ENCODE measurements around the gene DCST1. TPM values are rescaled to one million over a fixed set of nuclear protein-coding genes. Genes with fewer than 3 reads are reported as not detected.

DCST1 gene
- total RNA-seq, 1 experiment from 2014 or later, result 0.15 TPM

DNA sequence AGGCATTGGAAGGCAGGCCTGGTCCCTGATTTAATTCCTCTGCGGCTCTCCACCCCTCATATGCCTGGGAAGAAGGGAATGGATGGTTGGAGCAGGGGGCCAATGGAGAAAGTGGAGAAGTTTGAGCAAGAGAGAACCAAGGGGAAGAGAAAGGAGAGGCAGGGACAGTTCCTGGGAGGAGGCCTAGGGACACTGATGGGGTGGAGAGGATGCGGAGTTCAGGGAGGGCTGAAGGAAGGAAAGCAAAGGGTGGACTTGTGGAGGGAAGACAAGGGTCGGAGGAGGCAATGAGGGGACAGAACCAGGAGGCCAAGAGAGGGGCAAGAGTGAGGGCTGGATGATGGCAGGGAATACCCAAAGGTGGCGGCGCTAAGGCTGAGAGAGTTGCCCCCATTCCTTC is 23.9 kb upstream of the DCST1 start (continued):
- TF ChIP-seq ZNF121 (CRISPR knock-in tag; IDR thresholded peaks at IDR 0.05) (no peak), KAT7 (CRISPR knock-in tag; IDR thresholded peaks at IDR 0.05; ENCODE audit: borderline replicate concordance) (no peak), PRRX2 (CRISPR knock-in tag; IDR thresholded peaks at IDR 0.05) (no peak), JAZF1 (CRISPR knock-in tag; IDR thresholded peaks at IDR 0.05) (no peak), SOX15 (CRISPR knock-in tag; IDR thresholded peaks at IDR 0.05) (no peak)
- TF ChIP-seq, protein P1, sequence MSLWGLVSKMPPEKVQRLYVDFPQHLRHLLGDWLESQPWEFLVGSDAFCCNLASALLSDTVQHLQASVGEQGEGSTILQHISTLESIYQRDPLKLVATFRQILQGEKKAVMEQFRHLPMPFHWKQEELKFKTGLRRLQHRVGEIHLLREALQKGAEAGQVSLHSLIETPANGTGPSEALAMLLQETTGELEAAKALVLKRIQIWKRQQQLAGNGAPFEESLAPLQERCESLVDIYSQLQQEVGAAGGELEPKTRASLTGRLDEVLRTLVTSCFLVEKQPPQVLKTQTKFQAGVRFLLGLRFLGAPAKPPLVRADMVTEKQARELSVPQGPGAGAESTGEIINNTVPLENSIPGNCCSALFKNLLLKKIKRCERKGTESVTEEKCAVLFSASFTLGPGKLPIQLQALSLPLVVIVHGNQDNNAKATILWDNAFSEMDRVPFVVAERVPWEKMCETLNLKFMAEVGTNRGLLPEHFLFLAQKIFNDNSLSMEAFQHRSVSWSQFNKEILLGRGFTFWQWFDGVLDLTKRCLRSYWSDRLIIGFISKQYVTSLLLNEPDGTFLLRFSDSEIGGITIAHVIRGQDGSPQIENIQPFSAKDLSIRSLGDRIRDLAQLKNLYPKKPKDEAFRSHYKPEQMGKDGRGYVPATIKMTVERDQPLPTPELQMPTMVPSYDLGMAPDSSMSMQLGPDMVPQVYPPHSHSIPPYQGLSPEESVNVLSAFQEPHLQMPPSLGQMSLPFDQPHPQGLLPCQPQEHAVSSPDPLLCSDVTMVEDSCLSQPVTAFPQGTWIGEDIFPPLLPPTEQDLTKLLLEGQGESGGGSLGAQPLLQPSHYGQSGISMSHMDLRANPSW (CRISPR knock-in tag; conservative IDR thresholded peaks at IDR 0.05; ENCODE audit: low read depth), result no peak
- TF ChIP-seq, protein P2, sequence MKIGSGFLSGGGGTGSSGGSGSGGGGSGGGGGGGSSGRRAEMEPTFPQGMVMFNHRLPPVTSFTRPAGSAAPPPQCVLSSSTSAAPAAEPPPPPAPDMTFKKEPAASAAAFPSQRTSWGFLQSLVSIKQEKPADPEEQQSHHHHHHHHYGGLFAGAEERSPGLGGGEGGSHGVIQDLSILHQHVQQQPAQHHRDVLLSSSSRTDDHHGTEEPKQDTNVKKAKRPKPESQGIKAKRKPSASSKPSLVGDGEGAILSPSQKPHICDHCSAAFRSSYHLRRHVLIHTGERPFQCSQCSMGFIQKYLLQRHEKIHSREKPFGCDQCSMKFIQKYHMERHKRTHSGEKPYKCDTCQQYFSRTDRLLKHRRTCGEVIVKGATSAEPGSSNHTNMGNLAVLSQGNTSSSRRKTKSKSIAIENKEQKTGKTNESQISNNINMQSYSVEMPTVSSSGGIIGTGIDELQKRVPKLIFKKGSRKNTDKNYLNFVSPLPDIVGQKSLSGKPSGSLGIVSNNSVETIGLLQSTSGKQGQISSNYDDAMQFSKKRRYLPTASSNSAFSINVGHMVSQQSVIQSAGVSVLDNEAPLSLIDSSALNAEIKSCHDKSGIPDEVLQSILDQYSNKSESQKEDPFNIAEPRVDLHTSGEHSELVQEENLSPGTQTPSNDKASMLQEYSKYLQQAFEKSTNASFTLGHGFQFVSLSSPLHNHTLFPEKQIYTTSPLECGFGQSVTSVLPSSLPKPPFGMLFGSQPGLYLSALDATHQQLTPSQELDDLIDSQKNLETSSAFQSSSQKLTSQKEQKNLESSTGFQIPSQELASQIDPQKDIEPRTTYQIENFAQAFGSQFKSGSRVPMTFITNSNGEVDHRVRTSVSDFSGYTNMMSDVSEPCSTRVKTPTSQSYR (CRISPR knock-in tag; IDR thresholded peaks at IDR 0.05), result no peak
- TF ChIP-seq, protein P3, sequence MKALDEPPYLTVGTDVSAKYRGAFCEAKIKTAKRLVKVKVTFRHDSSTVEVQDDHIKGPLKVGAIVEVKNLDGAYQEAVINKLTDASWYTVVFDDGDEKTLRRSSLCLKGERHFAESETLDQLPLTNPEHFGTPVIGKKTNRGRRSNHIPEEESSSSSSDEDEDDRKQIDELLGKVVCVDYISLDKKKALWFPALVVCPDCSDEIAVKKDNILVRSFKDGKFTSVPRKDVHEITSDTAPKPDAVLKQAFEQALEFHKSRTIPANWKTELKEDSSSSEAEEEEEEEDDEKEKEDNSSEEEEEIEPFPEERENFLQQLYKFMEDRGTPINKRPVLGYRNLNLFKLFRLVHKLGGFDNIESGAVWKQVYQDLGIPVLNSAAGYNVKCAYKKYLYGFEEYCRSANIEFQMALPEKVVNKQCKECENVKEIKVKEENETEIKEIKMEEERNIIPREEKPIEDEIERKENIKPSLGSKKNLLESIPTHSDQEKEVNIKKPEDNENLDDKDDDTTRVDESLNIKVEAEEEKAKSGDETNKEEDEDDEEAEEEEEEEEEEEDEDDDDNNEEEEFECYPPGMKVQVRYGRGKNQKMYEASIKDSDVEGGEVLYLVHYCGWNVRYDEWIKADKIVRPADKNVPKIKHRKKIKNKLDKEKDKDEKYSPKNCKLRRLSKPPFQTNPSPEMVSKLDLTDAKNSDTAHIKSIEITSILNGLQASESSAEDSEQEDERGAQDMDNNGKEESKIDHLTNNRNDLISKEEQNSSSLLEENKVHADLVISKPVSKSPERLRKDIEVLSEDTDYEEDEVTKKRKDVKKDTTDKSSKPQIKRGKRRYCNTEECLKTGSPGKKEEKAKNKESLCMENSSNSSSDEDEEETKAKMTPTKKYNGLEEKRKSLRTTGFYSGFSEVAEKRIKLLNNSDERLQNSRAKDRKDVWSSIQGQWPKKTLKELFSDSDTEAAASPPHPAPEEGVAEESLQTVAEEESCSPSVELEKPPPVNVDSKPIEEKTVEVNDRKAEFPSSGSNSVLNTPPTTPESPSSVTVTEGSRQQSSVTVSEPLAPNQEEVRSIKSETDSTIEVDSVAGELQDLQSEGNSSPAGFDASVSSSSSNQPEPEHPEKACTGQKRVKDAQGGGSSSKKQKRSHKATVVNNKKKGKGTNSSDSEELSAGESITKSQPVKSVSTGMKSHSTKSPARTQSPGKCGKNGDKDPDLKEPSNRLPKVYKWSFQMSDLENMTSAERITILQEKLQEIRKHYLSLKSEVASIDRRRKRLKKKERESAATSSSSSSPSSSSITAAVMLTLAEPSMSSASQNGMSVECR (CRISPR knock-in tag; IDR thresholded peaks at IDR 0.05; ENCODE audit: borderline replicate concordance), result no peak

DNA sequence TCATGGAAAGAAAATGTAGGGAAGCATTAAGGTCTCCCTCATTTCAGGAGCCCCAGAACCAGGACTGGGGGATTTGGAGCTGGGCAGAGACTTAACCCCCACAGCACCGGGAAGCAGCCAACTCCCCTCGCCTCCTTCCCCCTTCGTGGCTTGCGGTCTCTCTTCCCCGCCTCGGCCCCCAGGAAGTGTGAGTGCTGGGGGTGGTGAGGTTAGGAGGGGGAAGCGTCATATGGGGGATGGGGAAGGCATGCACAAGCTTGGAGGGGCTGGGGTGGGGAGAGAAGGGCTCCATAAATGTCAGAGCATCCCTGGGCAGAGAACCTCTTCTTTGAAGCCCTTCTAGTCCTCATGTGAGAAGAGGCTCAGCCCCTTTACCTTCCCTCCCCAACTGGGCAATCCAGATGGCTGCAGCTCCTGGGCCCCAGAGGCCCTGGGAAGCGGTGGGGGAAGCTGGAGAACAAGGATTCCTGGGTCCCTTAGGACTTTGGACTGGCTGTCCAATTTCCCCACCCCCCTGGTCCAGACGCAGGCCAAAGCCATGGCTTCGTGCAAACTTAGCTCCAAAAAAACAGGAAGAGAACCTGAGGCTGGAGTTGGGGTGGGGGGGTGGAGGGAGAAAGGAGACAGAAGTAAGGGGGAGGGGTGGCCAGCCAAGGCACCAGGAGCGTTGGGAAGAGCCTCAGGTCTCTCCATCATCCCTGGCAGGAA is 23.3 kb upstream of the DCST1 start:
- Mint-ChIP-seq H3K27me3 (ENCODE audit: low read depth) (no peaks in the 10 kb centered on the region), H3K36me3 (peaks cover 4% of the 10 kb centered on the region; the same call in 1 of the 2 replicates), H3K9me3 (no peaks in the 10 kb centered on the region), H3K4me1 (peaks cover 52% of the 10 kb centered on the region), H3K27ac (no peak overlapping the region), H3K4me3 (no peak overlapping the region; the same call in 1 of the 2 replicates)
- no peak for ATAC-seq
- ChIA-PET POLR2A (no interaction called here), CTCF (interaction anchor here (0.7 to 3.5 kb wide), 5 partner anchors 9 to 51 kb away, joined by 3 to 34 read pairs (median 22); partner anchors contain the start of gene ADAM15)
- no peak for DNase-seq (ENCODE audit: low spot score)
- TF ChIP-seq CREM (CRISPR knock-in tag; IDR thresholded peaks at IDR 0.05), result no peak
- TF ChIP-seq, protein P4, sequence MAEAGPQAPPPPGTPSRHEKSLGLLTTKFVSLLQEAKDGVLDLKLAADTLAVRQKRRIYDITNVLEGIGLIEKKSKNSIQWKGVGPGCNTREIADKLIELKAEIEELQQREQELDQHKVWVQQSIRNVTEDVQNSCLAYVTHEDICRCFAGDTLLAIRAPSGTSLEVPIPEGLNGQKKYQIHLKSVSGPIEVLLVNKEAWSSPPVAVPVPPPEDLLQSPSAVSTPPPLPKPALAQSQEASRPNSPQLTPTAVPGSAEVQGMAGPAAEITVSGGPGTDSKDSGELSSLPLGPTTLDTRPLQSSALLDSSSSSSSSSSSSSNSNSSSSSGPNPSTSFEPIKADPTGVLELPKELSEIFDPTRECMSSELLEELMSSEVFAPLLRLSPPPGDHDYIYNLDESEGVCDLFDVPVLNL (CRISPR knock-in tag; IDR thresholded peaks at IDR 0.05; ENCODE audit: borderline replicate concordance, low read depth), result no peak
- no peak for TF ChIP-seq ZNF671 (CRISPR knock-in tag; IDR thresholded peaks at IDR 0.05)
- TF ChIP-seq ZNF423 (CRISPR knock-in tag; IDR thresholded peaks at IDR 0.05), result no peak
- no peak for TF ChIP-seq NFATC4 (CRISPR knock-in tag; IDR thresholded peaks at IDR 0.05)
